ENCODE data around the gene RYR3.

Gene RYR3

DNA sequence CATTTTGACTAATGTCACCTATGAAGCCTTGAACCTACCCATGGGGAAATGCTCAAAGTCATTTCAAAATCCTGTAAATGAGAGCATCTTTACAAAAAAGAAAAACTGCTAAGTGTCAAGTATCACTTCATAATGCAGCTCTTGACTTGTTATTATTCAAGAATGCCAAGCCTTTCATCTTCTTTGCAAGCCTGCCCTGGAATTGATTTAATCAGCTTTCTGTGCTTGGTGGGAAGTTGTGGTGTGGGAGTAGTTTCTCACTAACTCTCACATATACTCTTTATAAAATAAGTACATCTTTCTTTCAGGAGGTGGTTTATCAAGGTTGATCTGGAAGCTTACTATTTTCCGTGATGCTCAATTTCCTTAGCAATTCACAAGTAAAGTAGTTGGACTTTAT lies 43.6 kb downstream of the RYR3 start:
- Histone ChIP-seq H2AFZ (ENCODE audit: low read length) (no peak overlapping the region), H3K36me3 (replicated peaks; ENCODE audit: insufficient read depth, low read length) (no peaks in the 10 kb centered on the region), H3K79me2 (ENCODE audit: low read length) (no peaks in the 10 kb centered on the region), H3F3A (ENCODE audit: insufficient read depth, low read length) (no peaks in the 10 kb centered on the region), H3K9me2 (replicated peaks; ENCODE audit: insufficient read depth, low read length) (no peaks in the 10 kb centered on the region), H3K9ac (ENCODE audit: low read length) (no peak overlapping the region), H3K4me1 (ENCODE audit: low read length) (no peaks in the 10 kb centered on the region), H3K9me3 (replicated peaks; ENCODE audit: insufficient read depth, low read length) (no peaks in the 10 kb centered on the region), H3K4me3 (ENCODE audit: low read length) (no peak overlapping the region), H3K27me3 (replicated peaks; ENCODE audit: insufficient read depth, low read length) (no peaks in the 10 kb centered on the region), H3K4me2 (ENCODE audit: low read depth, low read length) (no peak overlapping the region), H4K20me1 (ENCODE audit: insufficient read depth, low read length) (no peaks in the 10 kb centered on the region), H3K27ac (ENCODE audit: low read length) (no peak overlapping the region)
- no peak for DNase-seq
- TF ChIP-seq EZH2 (optimal IDR thresholded peaks at IDR 0.05; ENCODE audit: low read depth, low read length): no peak
- TF ChIP-seq, protein P1, sequence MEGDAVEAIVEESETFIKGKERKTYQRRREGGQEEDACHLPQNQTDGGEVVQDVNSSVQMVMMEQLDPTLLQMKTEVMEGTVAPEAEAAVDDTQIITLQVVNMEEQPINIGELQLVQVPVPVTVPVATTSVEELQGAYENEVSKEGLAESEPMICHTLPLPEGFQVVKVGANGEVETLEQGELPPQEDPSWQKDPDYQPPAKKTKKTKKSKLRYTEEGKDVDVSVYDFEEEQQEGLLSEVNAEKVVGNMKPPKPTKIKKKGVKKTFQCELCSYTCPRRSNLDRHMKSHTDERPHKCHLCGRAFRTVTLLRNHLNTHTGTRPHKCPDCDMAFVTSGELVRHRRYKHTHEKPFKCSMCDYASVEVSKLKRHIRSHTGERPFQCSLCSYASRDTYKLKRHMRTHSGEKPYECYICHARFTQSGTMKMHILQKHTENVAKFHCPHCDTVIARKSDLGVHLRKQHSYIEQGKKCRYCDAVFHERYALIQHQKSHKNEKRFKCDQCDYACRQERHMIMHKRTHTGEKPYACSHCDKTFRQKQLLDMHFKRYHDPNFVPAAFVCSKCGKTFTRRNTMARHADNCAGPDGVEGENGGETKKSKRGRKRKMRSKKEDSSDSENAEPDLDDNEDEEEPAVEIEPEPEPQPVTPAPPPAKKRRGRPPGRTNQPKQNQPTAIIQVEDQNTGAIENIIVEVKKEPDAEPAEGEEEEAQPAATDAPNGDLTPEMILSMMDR (IDR thresholded peaks at IDR 0.05; ENCODE audit: low read length): no peak
- no peak for TF ChIP-seq EZH2phosphoT487 (IDR thresholded peaks at IDR 0.05; ENCODE audit: low read length)

DNA sequence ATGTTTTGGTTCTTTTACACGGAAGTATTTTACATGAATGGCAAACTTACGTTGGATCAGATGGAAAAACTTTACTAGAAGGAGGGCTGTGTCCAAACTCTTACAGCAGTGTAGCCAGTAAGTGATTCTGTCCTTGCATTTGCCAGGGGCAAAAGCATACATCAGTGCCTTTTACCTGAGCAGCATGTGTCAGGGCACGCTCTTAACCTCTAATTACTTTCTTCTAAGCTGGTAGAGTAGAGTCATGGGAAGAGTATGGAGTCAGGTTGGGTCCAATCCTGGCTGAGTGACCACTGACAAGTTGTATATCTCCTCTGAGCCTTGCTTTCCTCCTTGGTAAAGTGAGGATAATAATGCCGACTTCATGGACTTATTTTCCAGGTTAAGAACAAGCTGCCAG lies 47.1 kb downstream of the RYR3 start:
- Histone ChIP-seq H3K27ac (ENCODE audit: low read length) (no peak overlapping the region), H3K9ac (ENCODE audit: low read length) (no peak overlapping the region), H3K9me3 (replicated peaks; ENCODE audit: insufficient read depth, low read length) (no peaks in the 10 kb centered on the region), H3F3A (ENCODE audit: insufficient read depth, low read length) (no peaks in the 10 kb centered on the region), H3K36me3 (replicated peaks; ENCODE audit: insufficient read depth, low read length) (no peaks in the 10 kb centered on the region), H2AFZ (ENCODE audit: low read length) (no peak overlapping the region), H3K27me3 (replicated peaks; ENCODE audit: insufficient read depth, low read length) (no peaks in the 10 kb centered on the region), H4K20me1 (ENCODE audit: insufficient read depth, low read length) (no peaks in the 10 kb centered on the region), H3K4me3 (ENCODE audit: low read length) (no peak overlapping the region), H3K79me2 (ENCODE audit: low read length) (no peaks in the 10 kb centered on the region), H3K4me1 (ENCODE audit: low read length) (no peaks in the 10 kb centered on the region), H3K4me2 (ENCODE audit: low read depth, low read length) (no peak overlapping the region), H3K9me2 (replicated peaks; ENCODE audit: insufficient read depth, low read length) (no peaks in the 10 kb centered on the region)
- no peak for DNase-seq
- TF ChIP-seq EZH2 (optimal IDR thresholded peaks at IDR 0.05; ENCODE audit: low read depth, low read length): no peak
- TF ChIP-seq, protein P1 (IDR thresholded peaks at IDR 0.05; ENCODE audit: low read length): no peak
- no peak for TF ChIP-seq EZH2phosphoT487 (IDR thresholded peaks at IDR 0.05; ENCODE audit: low read length)

DNA sequence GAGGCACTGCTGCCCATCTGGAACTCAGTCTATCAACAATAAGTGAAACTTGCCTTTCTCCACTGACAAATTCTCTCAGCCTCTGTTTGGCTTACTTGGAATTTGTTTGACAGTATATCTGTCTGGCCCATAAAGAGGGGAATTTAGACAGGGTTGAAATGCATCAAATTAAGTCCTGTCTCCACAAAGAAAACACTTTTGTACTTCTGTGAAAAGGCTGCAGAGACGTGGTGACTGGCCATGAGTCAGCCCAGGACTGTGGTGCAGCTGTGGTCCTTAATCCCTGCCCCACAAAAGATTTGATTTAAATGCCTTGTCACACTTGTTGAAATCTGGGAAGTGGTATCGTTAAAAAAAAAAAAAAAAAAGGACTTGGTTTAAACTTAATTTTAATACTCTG lies 47.5 kb downstream of the RYR3 start:
- H3K4me1 ChIP-seq (ENCODE audit: low read length): no peaks in the 10 kb centered on the region
- no peak for TF ChIP-seq EZH2 (optimal IDR thresholded peaks at IDR 0.05; ENCODE audit: low read depth, low read length)
- TF ChIP-seq EZH2phosphoT487 (IDR thresholded peaks at IDR 0.05; ENCODE audit: low read length): no peak
- TF ChIP-seq, protein P1 (IDR thresholded peaks at IDR 0.05; ENCODE audit: low read length): no peak
- H3K36me3 ChIP-seq (replicated peaks; ENCODE audit: insufficient read depth, low read length): no peaks in the 10 kb centered on the region
- no peak overlapping the region for H3K4me2 ChIP-seq (ENCODE audit: low read depth, low read length)
- DNase-seq: no peak
- no peaks in the 10 kb centered on the region for H3K79me2 ChIP-seq (ENCODE audit: low read length)
- no peak overlapping the region for H3K27ac ChIP-seq (ENCODE audit: low read length)
- H3K9me2 ChIP-seq (replicated peaks; ENCODE audit: insufficient read depth, low read length): no peaks in the 10 kb centered on the region
- H3K4me3 ChIP-seq (ENCODE audit: low read length): no peak overlapping the region
- H3K27me3 ChIP-seq (replicated peaks; ENCODE audit: insufficient read depth, low read length): no peaks in the 10 kb centered on the region
- H4K20me1 ChIP-seq (ENCODE audit: insufficient read depth, low read length): no peaks in the 10 kb centered on the region
- H3F3A ChIP-seq (ENCODE audit: insufficient read depth, low read length): no peaks in the 10 kb centered on the region
- no peak overlapping the region for H2AFZ ChIP-seq (ENCODE audit: low read length)
- no peaks in the 10 kb centered on the region for H3K9me3 ChIP-seq (replicated peaks; ENCODE audit: insufficient read depth, low read length)
- H3K9ac ChIP-seq (ENCODE audit: low read length): no peak overlapping the region
